Fibroblast of lung (primary cell): Measurements from ENCODE around the gene WFIKKN1. TPM values are rescaled to one million over a fixed set of nuclear protein-coding genes. Genes with fewer than 3 reads are reported as not detected.
A peak's percentile ranks its signal among the peaks of the same experiment; 100 is the strongest.

Experiments
- DNase-seq, 2 donors: peaks; one replicate each; pipeline versions ENCODE4 v3.0.0 to v3.0.0-alpha.2; 2010; ENCODE audit warnings: low read depth in 2 of 2
- H2AFZ ChIP-seq: 2 replicates; pipeline ENCODE4 v1.5.1; 2012; ENCODE audit warnings: low read length, control low read depth, inconsistent platforms
- H3K27ac ChIP-seq: 2 replicates; pipeline ENCODE4 v1.5.1; 2011; ENCODE audit warnings: low read length, control low read depth; ENCODE audit not compliant: insufficient read depth
- H3K27me3 ChIP-seq: 2 replicates; pipeline ENCODE4 v1.5.1; 2011; ENCODE audit warnings: mild to moderate bottlenecking, low read length; ENCODE audit not compliant: control insufficient read depth, insufficient read depth
- H3K36me3 ChIP-seq: 2 replicates; pipeline ENCODE4 v1.5.1; 2011; ENCODE audit warnings: low read length; ENCODE audit not compliant: control insufficient read depth, insufficient read depth
- H3K4me1 ChIP-seq: 2 replicates; pipeline ENCODE4 v1.5.1; 2011; ENCODE audit warnings: low read length; ENCODE audit not compliant: control insufficient read depth, insufficient read depth; ENCODE audit errors: extremely low read depth
- H3K4me2 ChIP-seq: 2 replicates; pipeline ENCODE4 v1.5.1; 2011; ENCODE audit warnings: low read length, control low read depth; ENCODE audit not compliant: insufficient read depth; ENCODE audit errors: extremely low read depth
- H3K4me3 ChIP-seq, 4 experiments: fragments of 200-600 bp in 1 of 4; sonication (generic) in 1 of 4; replicated peaks in 1 of 4; 2 replicates each; pipeline ENCODE4 v1.5.1; 2011 to 2016; ENCODE audit warnings: low read length in 4 of 4, low read depth in 3 of 4, mild to moderate bottlenecking in 3 of 4, control low read depth in 2 of 4, inconsistent platforms in 1 of 4, mixed read lengths in 1 of 4; ENCODE audit not compliant: insufficient read depth in 1 of 4; ENCODE audit errors: control extremely low read depth in 1 of 4
- H3K79me2 ChIP-seq: 2 replicates; pipeline ENCODE4 v1.5.1; 2012; ENCODE audit warnings: mild to moderate bottlenecking, low read length, inconsistent platforms; ENCODE audit not compliant: control insufficient read depth, insufficient read depth
- H3K9ac ChIP-seq: 2 replicates; pipeline ENCODE4 v1.5.1; 2011; ENCODE audit warnings: mild to moderate bottlenecking, low read length, control low read depth; ENCODE audit not compliant: insufficient read depth
- H3K9me3 ChIP-seq: 2 replicates; pipeline ENCODE4 v1.5.1; 2012; ENCODE audit warnings: low read depth, low read length; ENCODE audit not compliant: control insufficient read depth, insufficient read depth
- H4K20me1 ChIP-seq: 2 replicates; pipeline ENCODE4 v1.5.1; 2011; ENCODE audit warnings: low read length; ENCODE audit not compliant: control insufficient read depth, insufficient read depth; ENCODE audit errors: extremely low read depth
- EZH2 ChIP-seq: IDR thresholded peaks from 2 replicates; pipeline ENCODE4 v1.5.1; 2012; ENCODE audit warnings: low read length, control low read depth, mild to moderate bottlenecking; ENCODE audit errors: missing control alignments
- polyA plus RNA-seq, 2 donors: library from polyadenylated mRNA; depleted of rRNA in 1 of 2; stranded (reverse) in 1 of 2; unstranded in 1 of 2; fragments of >200 nt; gene quantifications; 2 replicates each; pipeline ENCODE4 v1.2.1, GENCODE V29; 2011 to 2012; ENCODE audit warnings: missing spikeins in 1 of 2
- total RNA-seq: library from RNA; depleted of rRNA; stranded (reverse); fragments of >200 nt; gene quantifications from 2 replicates; pipeline ENCODE4 v1.2.1, GENCODE V29; 2014
- TF ChIP-seq, protein P1 (sequence below), 2 donors: IDR thresholded peaks in 1 of 2; conservative IDR thresholded peaks in 1 of 2; 1 replicate in 1 of 2; 2 replicates in 1 of 2; pipeline ENCODE4 v1.5.1; 2011 to 2012; ENCODE audit warnings: low read length in 2 of 2, control low read depth in 1 of 2, inconsistent platforms in 1 of 2, low read depth in 1 of 2, mild to moderate bottlenecking in 1 of 2

The WFIKKN1 gene
- total and polyA plus RNA-seq, 2 donors (not counting 1 experiment from before 2014, with no cell fraction given): 0.17 TPM; not detected in 1

DNA sequence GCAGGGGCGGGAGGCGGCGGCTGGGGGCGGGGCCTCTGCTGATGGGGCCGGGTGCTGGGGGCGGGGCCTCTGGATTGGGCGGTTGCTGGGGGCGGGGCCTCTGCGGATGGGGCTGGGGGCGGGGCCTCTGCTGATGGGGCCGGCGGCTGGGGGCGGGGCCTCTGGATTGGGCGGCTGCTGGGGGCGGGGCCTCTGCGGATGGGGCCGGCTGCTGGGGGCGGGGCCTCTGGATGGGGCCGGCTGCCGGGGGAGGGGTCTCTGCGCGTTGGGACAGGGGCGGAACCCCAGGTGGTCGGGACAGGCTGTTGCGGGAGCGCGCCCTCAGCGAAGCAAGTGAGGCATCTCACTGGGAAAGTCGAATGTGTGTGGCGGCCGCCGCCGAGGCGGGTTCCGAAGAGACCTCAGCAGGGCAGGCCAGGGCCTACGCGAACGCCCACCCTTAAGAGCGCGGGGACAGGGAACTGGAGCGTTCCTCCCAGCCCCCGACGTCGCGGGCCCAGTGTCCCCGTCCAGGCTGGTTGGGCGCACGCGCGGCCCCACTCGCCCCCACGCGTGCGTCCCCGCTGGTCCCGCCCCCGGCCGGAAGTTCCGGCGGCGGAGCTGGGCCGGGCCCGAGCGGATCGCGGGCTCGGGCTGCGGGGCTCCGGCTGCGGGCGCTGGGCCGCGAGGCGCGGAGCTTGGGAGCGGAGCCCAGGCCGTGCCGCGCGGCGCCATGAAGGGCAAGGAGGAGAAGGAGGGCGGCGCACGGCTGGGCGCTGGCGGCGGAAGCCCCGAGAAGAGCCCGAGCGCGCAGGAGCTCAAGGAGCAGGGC, 49.2 kb downstream of the WFIKKN1 start, which contains the start of gene STUB1:
TSS of gene STUB1 (plus strand) at position 597 of the 811 bp plus-strand sequence. CDS start at position 713, 116 bp downstream.
- peak within 1 kb of the TSS; percentile 99 for H3K4me2 ChIP-seq
- H3K4me1 ChIP-seq: peaks cover 22% of the 10 kb centered on the region
- H3K27ac ChIP-seq: peak within 1 kb of the TSS; percentile 73
- H3K36me3 ChIP-seq: peaks cover 22% of the 10 kb centered on the region
- no peaks in the 10 kb centered on the region for H4K20me1 ChIP-seq
- H3K79me2 ChIP-seq: peaks cover 31% of the 10 kb centered on the region
- H3K4me3 ChIP-seq: peak within 1 kb of the TSS; percentile 72 to 88 (median 85)
- H2AFZ ChIP-seq: peak within 1 kb of the TSS; percentile 73
- no peaks in the 10 kb centered on the region for H3K9me3 ChIP-seq
- H3K9ac ChIP-seq: peak within 1 kb of the TSS; percentile 78
- TF ChIP-seq EZH2: no peak
- TF ChIP-seq, protein P1, sequence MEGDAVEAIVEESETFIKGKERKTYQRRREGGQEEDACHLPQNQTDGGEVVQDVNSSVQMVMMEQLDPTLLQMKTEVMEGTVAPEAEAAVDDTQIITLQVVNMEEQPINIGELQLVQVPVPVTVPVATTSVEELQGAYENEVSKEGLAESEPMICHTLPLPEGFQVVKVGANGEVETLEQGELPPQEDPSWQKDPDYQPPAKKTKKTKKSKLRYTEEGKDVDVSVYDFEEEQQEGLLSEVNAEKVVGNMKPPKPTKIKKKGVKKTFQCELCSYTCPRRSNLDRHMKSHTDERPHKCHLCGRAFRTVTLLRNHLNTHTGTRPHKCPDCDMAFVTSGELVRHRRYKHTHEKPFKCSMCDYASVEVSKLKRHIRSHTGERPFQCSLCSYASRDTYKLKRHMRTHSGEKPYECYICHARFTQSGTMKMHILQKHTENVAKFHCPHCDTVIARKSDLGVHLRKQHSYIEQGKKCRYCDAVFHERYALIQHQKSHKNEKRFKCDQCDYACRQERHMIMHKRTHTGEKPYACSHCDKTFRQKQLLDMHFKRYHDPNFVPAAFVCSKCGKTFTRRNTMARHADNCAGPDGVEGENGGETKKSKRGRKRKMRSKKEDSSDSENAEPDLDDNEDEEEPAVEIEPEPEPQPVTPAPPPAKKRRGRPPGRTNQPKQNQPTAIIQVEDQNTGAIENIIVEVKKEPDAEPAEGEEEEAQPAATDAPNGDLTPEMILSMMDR (conservative IDR thresholded peaks at IDR 0.05 in 1 of 2, IDR thresholded peaks at IDR 0.05 in 1 of 2; ENCODE audit: low read depth in 1 of 2, low read length in 2 of 2): no peak
- peak; percentile 78 to 86 for DNase-seq
- no peaks in the 10 kb centered on the region for H3K27me3 ChIP-seq

GRCh38 chr16:680625-680945, 49.8 kb downstream of the WFIKKN1 start:
- no peaks in the 10 kb centered on the region for H3K27me3 ChIP-seq

More at GRCh38 chr16:680625-680945, 49.8 kb downstream of the WFIKKN1 start:
- TF ChIP-seq, protein P1 (conservative IDR thresholded peaks at IDR 0.05 in 1 of 2, IDR thresholded peaks at IDR 0.05 in 1 of 2; ENCODE audit: low read depth in 1 of 2, low read length in 2 of 2): no peak
- no peak for DNase-seq
- Histone ChIP-seq H3K27ac (peak overlapping the region; percentile 73), H3K4me3 (peak overlapping the region; percentile 72 to 88 (median 85)), H3K79me2 (peaks cover 31% of the 10 kb centered on the region), H3K36me3 (peaks cover 26% of the 10 kb centered on the region), H2AFZ (no peak overlapping the region), H3K9me3 (no peaks in the 10 kb centered on the region), H4K20me1 (no peaks in the 10 kb centered on the region), H3K4me2 (peak overlapping the region; percentile 99), H3K4me1 (peaks cover 18% of the 10 kb centered on the region), H3K9ac (peak overlapping the region; percentile 78)
